Ecto neural progenitor cell (in vitro differentiated cells): Measurements from ENCODE around the gene BEND7.

ENCODE experiments used
- DNase-seq: peaks from one replicate; pipeline ENCODE4 v3.0.0-alpha.2; 2018; ENCODE audit warnings: low spot score

BEND7 gene

GRCh38 chr10:13520194-13520593, 8.6 kb downstream of the BEND7 start:
- no peak for DNase-seq

- peak; percentile 60 for DNase-seq
Measured at GRCh38 chr10:13518076-13518692, 10.6 kb downstream of the BEND7 start.

GRCh38 chr10:13517675-13518074, 11.1 kb downstream of the BEND7 start:
- no peak for DNase-seq

- no peak for DNase-seq
Measured at GRCh38 chr10:13516176-13516575, 12.6 kb downstream of the BEND7 start.

GRCh38 chr10:13515467-13515866, 13.3 kb downstream of the BEND7 start:
- no peak for DNase-seq

GRCh38 chr10:13514296-13514695, 14.5 kb downstream of the BEND7 start:
- no peak for DNase-seq

GRCh38 chr10:13512564-13512963, 16.2 kb downstream of the BEND7 start:
- DNase-seq: no peak

- DNase-seq: no peak
Measured at GRCh38 chr10:13511409-13511808, 17.4 kb downstream of the BEND7 start.

- DNase-seq: no peak
Measured at GRCh38 chr10:13505052-13505680, 23.6 kb downstream of the BEND7 start.

- DNase-seq: no peak
Measured at GRCh38 chr10:13503745-13504463, 24.9 kb downstream of the BEND7 start.

- DNase-seq: no peak
Measured at GRCh38 chr10:13502380-13502779, 26.4 kb downstream of the BEND7 start.

- DNase-seq: no peak
Measured at GRCh38 chr10:13500201-13500600, 28.6 kb downstream of the BEND7 start.

GRCh38 chr10:13499150-13499549, 29.7 kb downstream of the BEND7 start:
- no peak for DNase-seq

GRCh38 chr10:13496931-13497330, 31.9 kb downstream of the BEND7 start:
- DNase-seq: no peak

GRCh38 chr10:13496164-13496563, 32.6 kb downstream of the BEND7 start:
- no peak for DNase-seq

GRCh38 chr10:13492493-13493180, 36.2 kb downstream of the BEND7 start:
- no peak for DNase-seq

GRCh38 chr10:13491747-13492360, 37.0 kb downstream of the BEND7 start:
- DNase-seq: no peak

GRCh38 chr10:13490503-13490902, 38.3 kb downstream of the BEND7 start:
- no peak for DNase-seq

GRCh38 chr10:13489035-13489599, 39.7 kb downstream of the BEND7 start:
- DNase-seq: no peak

GRCh38 chr10:13485623-13486022, 43.2 kb downstream of the BEND7 start:
- DNase-seq: no peak

GRCh38 chr10:13483951-13484350, 44.9 kb downstream of the BEND7 start:
- DNase-seq: no peak

GRCh38 chr10:13483073-13483472, 45.7 kb downstream of the BEND7 start:
- no peak for DNase-seq
